Thyroid gland (tissue), 4 donors: ENCODE data around the gene EPO.

Experiments used
- CTCF ChIP-seq, 6 experiments: fragments of 200-600 bp in 3 of 6; fragments of 450-650 bp in 3 of 6; sonication (generic) in 3 of 6; IDR thresholded peaks; one replicate each; pipeline ENCODE4 v1.5.1; 2016 to 2019; ENCODE audit warnings: antibody characterized with exemption in 6 of 6, mild to moderate bottlenecking in 2 of 6, inconsistent platforms in 1 of 6, moderate library complexity in 1 of 6
- POLR2A ChIP-seq, 2 donors: fragments of 450-650 bp; IDR thresholded peaks; one replicate each; pipeline ENCODE4 v1.6.1; 2017; ENCODE audit warnings: antibody characterized with exemption in 2 of 2, mild to moderate bottlenecking in 2 of 2, moderate library complexity in 1 of 2

- TF ChIP-seq CTCF (IDR thresholded peaks at IDR 0.05) (no peak), POLR2A (IDR thresholded peaks at IDR 0.05) (no peak)
Measured at GRCh38 chr7:100768784-100769183, 48.5 kb downstream of the EPO start.
